Fibroblast of lung (primary cell): ENCODE measurements around the gene ZER1.
"Not testable (repeated sequence)": the region's sequence is repeated elsewhere in the genome, so short reads cannot be mapped to it uniquely, and the experiment has no call there.

ENCODE experiments used
- CTCF ChIP-seq, 2 donors: IDR thresholded peaks in 1 of 2; conservative IDR thresholded peaks in 1 of 2; 1 replicate in 1 of 2; 2 replicates in 1 of 2; pipeline ENCODE4 v1.5.1; 2011 to 2012; ENCODE audit warnings: low read length in 2 of 2, control low read depth in 1 of 2, inconsistent platforms in 1 of 2, low read depth in 1 of 2, mild to moderate bottlenecking in 1 of 2
- EZH2 ChIP-seq: IDR thresholded peaks from 2 replicates; pipeline ENCODE4 v1.5.1; 2012; ENCODE audit warnings: low read length, control low read depth, mild to moderate bottlenecking; ENCODE audit errors: missing control alignments

- TF ChIP-seq CTCF (conservative IDR thresholded peaks at IDR 0.05 in 1 of 2, IDR thresholded peaks at IDR 0.05 in 1 of 2; ENCODE audit: low read depth in 1 of 2, low read length in 2 of 2); EZH2: not testable (repeated sequence)
Observed at GRCh38 chr9:128699096-128699795, 72.5 kb downstream of the ZER1 start.
